Mesenchymal stem cell (in vitro differentiated cells and primary cell): ENCODE results near the gene CEP162.
"Not testable (repeated sequence)": the region's sequence is repeated elsewhere in the genome, so short reads cannot be mapped to it uniquely, and the experiment has no call there.

Experiments used
- DNase-seq: peaks from one replicate; pipeline ENCODE4 v3.0.0-alpha.2; 2013
- H2AFZ ChIP-seq: one replicate; pipeline ENCODE4 v1.6.1; 2013; ENCODE audit warnings: low read depth, mild to moderate bottlenecking, control low read depth, inconsistent platforms, low read length, moderate library complexity
- H2AK5ac ChIP-seq: 2 replicates; pipeline ENCODE4 v1.6.1; 2013; ENCODE audit warnings: low read length, moderate library complexity, mild to moderate bottlenecking, inconsistent platforms; ENCODE audit not compliant: severe bottlenecking
- H2BK120ac ChIP-seq: one replicate; pipeline ENCODE4 v1.6.1; 2013; ENCODE audit warnings: low read depth, mild to moderate bottlenecking, inconsistent platforms, low read length, moderate library complexity
- H2BK12ac ChIP-seq, 2 experiments: one replicate each; pipeline ENCODE4 v1.6.1; 2013; ENCODE audit warnings: inconsistent platforms in 2 of 2, low read length in 2 of 2, mild to moderate bottlenecking in 2 of 2, moderate library complexity in 2 of 2, control low read depth in 1 of 2
- H2BK15ac ChIP-seq: one replicate; pipeline ENCODE4 v1.6.1; 2013; ENCODE audit warnings: mild to moderate bottlenecking, low read depth, inconsistent platforms; ENCODE audit not compliant: poor library complexity, severe bottlenecking
- H2BK5ac ChIP-seq: 2 replicates; pipeline ENCODE4 v1.6.1; 2013; ENCODE audit warnings: low read depth, mild to moderate bottlenecking, low read length, control low read depth, inconsistent platforms; ENCODE audit not compliant: poor library complexity, severe bottlenecking
- H3K14ac ChIP-seq, 2 experiments: one replicate each; pipeline ENCODE4 v1.6.1; 2013; ENCODE audit warnings: inconsistent platforms in 2 of 2, low read length in 2 of 2, control low read depth in 1 of 2, mild to moderate bottlenecking in 1 of 2, moderate library complexity in 1 of 2
- H3K18ac ChIP-seq, 2 experiments: one replicate each; pipeline ENCODE4 v1.6.1; 2013; ENCODE audit warnings: inconsistent platforms in 2 of 2, low read length in 2 of 2, control low read depth in 1 of 2, low read depth in 1 of 2, mild to moderate bottlenecking in 1 of 2
- H3K23ac ChIP-seq, 2 experiments: one replicate each; pipeline ENCODE4 v1.6.1; 2013; ENCODE audit warnings: inconsistent platforms in 2 of 2, low read length in 2 of 2, mild to moderate bottlenecking in 2 of 2, moderate library complexity in 2 of 2, control low read depth in 1 of 2
- H3K27ac ChIP-seq: 2 replicates; pipeline ENCODE4 v1.5.1; 2013; ENCODE audit warnings: mild to moderate bottlenecking, moderate library complexity, low read length, control low read depth, inconsistent platforms; ENCODE audit not compliant: poor library complexity, severe bottlenecking
- H3K27me3 ChIP-seq, 2 experiments: 2 replicates each; pipeline versions ENCODE4 v1.6.1 to v1.7.0; 2013; ENCODE audit warnings: low read length in 2 of 2, mild to moderate bottlenecking in 2 of 2, moderate library complexity in 2 of 2, control low read depth in 1 of 2, inconsistent platforms in 1 of 2; ENCODE audit not compliant: control insufficient read depth in 1 of 2, insufficient read depth in 1 of 2
- H3K36me3 ChIP-seq, 2 experiments: 2 replicates each; pipeline versions ENCODE4 v1.6.1 to v1.7.0; 2013; ENCODE audit warnings: low read length in 2 of 2, control low read depth in 1 of 2, inconsistent platforms in 1 of 2, low read depth in 1 of 2, mild to moderate bottlenecking in 1 of 2; ENCODE audit not compliant: insufficient read depth in 2 of 2, control insufficient read depth in 1 of 2
- H3K4ac ChIP-seq, 2 experiments: one replicate each; pipeline ENCODE4 v1.6.1; 2013; ENCODE audit warnings: inconsistent platforms in 2 of 2, low read length in 2 of 2, mild to moderate bottlenecking in 2 of 2, moderate library complexity in 2 of 2, control low read depth in 1 of 2, low read depth in 1 of 2
- H3K4me1 ChIP-seq: 2 replicates; pipeline ENCODE4 v1.6.1; 2013; ENCODE audit warnings: low read depth, low read length, control low read depth; ENCODE audit not compliant: control insufficient read depth, insufficient read depth
- H3K4me2 ChIP-seq: 2 replicates; pipeline ENCODE4 v1.6.1; 2013; ENCODE audit warnings: low read length, mild to moderate bottlenecking, inconsistent platforms; ENCODE audit not compliant: poor library complexity, severe bottlenecking
- H3K4me3 ChIP-seq, 2 experiments: 2 replicates each; pipeline versions ENCODE4 v1.5.1 to v1.7.0; 2013; ENCODE audit warnings: low read length in 2 of 2, mild to moderate bottlenecking in 2 of 2, control low read depth in 1 of 2, low read depth in 1 of 2; ENCODE audit not compliant: insufficient read depth in 1 of 2
- H3K79me1 ChIP-seq: replicated peaks from 2 replicates; pipeline ENCODE4 v1.6.1; 2013; ENCODE audit warnings: mild to moderate bottlenecking, control low read depth, low read length, inconsistent platforms; ENCODE audit not compliant: poor library complexity, severe bottlenecking
- H3K9ac ChIP-seq: 2 replicates; pipeline ENCODE4 v1.7.0; 2013; ENCODE audit warnings: mild to moderate bottlenecking, low read length, moderate library complexity
- H3K9me3 ChIP-seq: 2 replicates; pipeline ENCODE4 v1.7.0; 2013; ENCODE audit warnings: mild to moderate bottlenecking, low read length; ENCODE audit not compliant: control insufficient read depth
- H4K8ac ChIP-seq: one replicate; pipeline ENCODE4 v1.6.1; 2013; ENCODE audit warnings: inconsistent platforms, mild to moderate bottlenecking, low read length, moderate library complexity
- H4K91ac ChIP-seq: one replicate; pipeline ENCODE4 v1.6.1; 2013; ENCODE audit warnings: mild to moderate bottlenecking, low read length, inconsistent platforms
- WGBS: methylation state at CpG from one replicate; pipeline ENCODE4 v1.1.7; 2013; ENCODE audit warnings: mixed read lengths; 5-methylcytosine and 5-hydroxymethylcytosine counted together

CEP162 gene

DNA sequence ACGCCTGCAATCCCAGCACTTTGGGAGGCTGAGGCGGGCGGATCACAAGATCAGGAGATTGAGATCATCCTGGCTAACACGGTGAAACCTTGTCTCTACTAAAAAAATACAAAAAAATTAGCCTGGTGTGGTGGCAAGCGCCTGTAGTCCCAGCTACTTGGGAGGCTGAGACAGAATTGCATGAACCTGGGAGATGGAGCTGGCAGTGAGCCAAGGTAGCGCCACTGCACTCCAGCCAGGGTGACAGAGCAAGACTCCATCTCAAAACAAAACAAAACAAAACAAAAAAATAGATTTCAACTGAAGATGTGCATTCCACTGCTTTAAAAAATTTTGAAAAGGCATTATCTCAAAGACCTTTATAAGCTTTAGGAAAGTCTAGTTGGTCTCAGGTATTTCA, 27.5 kb downstream of the CEP162 start:
- H2BK5ac ChIP-seq, H3K79me1 ChIP-seq, H2AK5ac ChIP-seq, H3K4me1 ChIP-seq, H3K27me3 ChIP-seq, H4K91ac ChIP-seq, H3K4me2 ChIP-seq, H3K4me3 ChIP-seq, DNase-seq, H2AFZ ChIP-seq, H2BK15ac ChIP-seq, H3K23ac ChIP-seq, H2BK12ac ChIP-seq, H3K9me3 ChIP-seq, H3K27ac ChIP-seq, H3K18ac ChIP-seq, H3K4ac ChIP-seq, H3K14ac ChIP-seq, H2BK120ac ChIP-seq, H4K8ac ChIP-seq, H3K9ac ChIP-seq: not testable (repeated sequence)
- H3K36me3 ChIP-seq = peaks cover 0 to 50% of the 10 kb centered on the region in 2 experiments
- 100% methylated on average over 3 of the region's 6 CpGs for WGBS

DNA sequence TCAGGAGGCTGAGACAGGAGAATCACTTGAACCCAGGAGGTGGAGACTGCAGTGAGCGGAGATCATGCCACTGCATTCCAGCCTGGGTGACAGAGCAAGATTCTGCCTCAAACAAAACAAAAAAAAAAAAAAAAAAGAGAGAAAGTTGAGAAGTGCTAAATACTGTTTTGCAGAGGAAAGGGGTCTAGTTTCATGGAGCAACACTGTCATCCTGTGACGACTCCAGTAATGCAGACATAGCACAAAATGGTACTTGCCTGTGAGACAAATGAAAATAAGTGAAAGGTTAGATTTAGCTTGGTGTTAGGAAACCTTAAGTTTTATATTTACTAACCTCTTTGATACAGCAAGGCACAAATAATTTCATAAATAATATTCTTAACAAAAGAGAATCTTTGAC, 29.7 kb downstream of the CEP162 start:
- H2BK12ac ChIP-seq = no peak overlapping the region
- no peak overlapping the region for H2AFZ ChIP-seq
- H3K4me2 ChIP-seq = no peak overlapping the region
- H3K23ac ChIP-seq = no peak overlapping the region
- H3K4me1 ChIP-seq = no peaks in the 10 kb centered on the region
- no peak overlapping the region for H3K4ac ChIP-seq
- H4K91ac ChIP-seq = no peak overlapping the region
- no peak for DNase-seq
- no peaks in the 10 kb centered on the region for H3K27me3 ChIP-seq
- H3K18ac ChIP-seq = no peak overlapping the region
- H4K8ac ChIP-seq = no peak overlapping the region
- no peak overlapping the region for H2BK15ac ChIP-seq
- no peak overlapping the region for H2BK120ac ChIP-seq
- 81% methylated on average over 1 of the region's 2 CpGs for WGBS
- no peak overlapping the region for H2BK5ac ChIP-seq
- H3K9me3 ChIP-seq = no peaks in the 10 kb centered on the region
- H3K79me1 ChIP-seq = no peaks in the 10 kb centered on the region
- no peak overlapping the region for H3K9ac ChIP-seq
- peaks cover 0 to 49% of the 10 kb centered on the region in 2 experiments for H3K36me3 ChIP-seq
- H3K4me3 ChIP-seq = no peak overlapping the region
- no peak overlapping the region for H3K14ac ChIP-seq
- no peak overlapping the region for H3K27ac ChIP-seq
- H2AK5ac ChIP-seq = no peak overlapping the region

GRCh38 chr6:84193114-84193708, 34.2 kb downstream of the CEP162 start:
- H3K23ac ChIP-seq = no peak overlapping the region
- no peak overlapping the region for H3K4me3 ChIP-seq

GRCh38 chr6:84191802-84192201, 35.6 kb downstream of the CEP162 start:
- H4K91ac ChIP-seq = no peak overlapping the region
- no peak overlapping the region for H2BK12ac ChIP-seq
- H2BK5ac ChIP-seq = no peak overlapping the region
- no peak overlapping the region for H3K4me3 ChIP-seq
- no peaks in the 10 kb centered on the region for H3K4me1 ChIP-seq
- H3K4me2 ChIP-seq = no peak overlapping the region
- H2AK5ac ChIP-seq = no peak overlapping the region
- H4K8ac ChIP-seq = no peak overlapping the region
- 100% methylated on average over 1 of the region's 2 CpGs for WGBS
- H3K9ac ChIP-seq = no peak overlapping the region
- H3K27ac ChIP-seq = no peak overlapping the region
- H3K18ac ChIP-seq = no peak overlapping the region
- H2AFZ ChIP-seq = no peak overlapping the region
- H3K4ac ChIP-seq = no peak overlapping the region
- H3K79me1 ChIP-seq = no peaks in the 10 kb centered on the region
- peaks cover 0 to 52% of the 10 kb centered on the region in 2 experiments for H3K36me3 ChIP-seq
- no peak overlapping the region for H3K23ac ChIP-seq
- no peak overlapping the region for H2BK120ac ChIP-seq
- H2BK15ac ChIP-seq = no peak overlapping the region
- DNase-seq = no peak
- no peaks in the 10 kb centered on the region for H3K27me3 ChIP-seq
- no peaks in the 10 kb centered on the region for H3K9me3 ChIP-seq
- H3K14ac ChIP-seq = no peak overlapping the region

More at GRCh38 chr6:84193114-84193708, 34.2 kb downstream of the CEP162 start:
- no peak overlapping the region for H2BK12ac ChIP-seq
- H3K27me3 ChIP-seq = no peaks in the 10 kb centered on the region
- no peak overlapping the region for H3K18ac ChIP-seq
- no peak overlapping the region for H2BK5ac ChIP-seq
- no peak overlapping the region for H3K4ac ChIP-seq
- H2AFZ ChIP-seq = no peak overlapping the region
- H3K9me3 ChIP-seq = no peaks in the 10 kb centered on the region
- no peak overlapping the region for H4K91ac ChIP-seq
- DNase-seq = peak; percentile 15
- H4K8ac ChIP-seq = no peak overlapping the region
- WGBS = 92% methylated on average over 1 of the region's 2 CpGs
- H3K4me1 ChIP-seq = no peaks in the 10 kb centered on the region
- no peak overlapping the region for H2BK120ac ChIP-seq
- H3K79me1 ChIP-seq = no peaks in the 10 kb centered on the region
- peaks cover 0 to 59% of the 10 kb centered on the region in 2 experiments for H3K36me3 ChIP-seq
- H2AK5ac ChIP-seq = no peak overlapping the region
- no peak overlapping the region for H2BK15ac ChIP-seq
- H3K4me2 ChIP-seq = no peak overlapping the region
- no peak overlapping the region for H3K9ac ChIP-seq
- no peak overlapping the region for H3K14ac ChIP-seq
- no peak overlapping the region for H3K27ac ChIP-seq
